ENCODE results near the gene NPB.

The NPB gene

GRCh38 chr17:81870131-81870980, 31.7 kb upstream of the NPB start:
- FAIRE-seq: no peak

GRCh38 chr17:81870981-81871386, 31.1 kb upstream of the NPB start, which contains the start of gene ARHGDIA:
Gene ARHGDIA, minus strand, starts transcription at chr17:81871337. Its CDS starts 1,407 bp downstream, at chr17:81869930.
- no peak for FAIRE-seq

DNA sequence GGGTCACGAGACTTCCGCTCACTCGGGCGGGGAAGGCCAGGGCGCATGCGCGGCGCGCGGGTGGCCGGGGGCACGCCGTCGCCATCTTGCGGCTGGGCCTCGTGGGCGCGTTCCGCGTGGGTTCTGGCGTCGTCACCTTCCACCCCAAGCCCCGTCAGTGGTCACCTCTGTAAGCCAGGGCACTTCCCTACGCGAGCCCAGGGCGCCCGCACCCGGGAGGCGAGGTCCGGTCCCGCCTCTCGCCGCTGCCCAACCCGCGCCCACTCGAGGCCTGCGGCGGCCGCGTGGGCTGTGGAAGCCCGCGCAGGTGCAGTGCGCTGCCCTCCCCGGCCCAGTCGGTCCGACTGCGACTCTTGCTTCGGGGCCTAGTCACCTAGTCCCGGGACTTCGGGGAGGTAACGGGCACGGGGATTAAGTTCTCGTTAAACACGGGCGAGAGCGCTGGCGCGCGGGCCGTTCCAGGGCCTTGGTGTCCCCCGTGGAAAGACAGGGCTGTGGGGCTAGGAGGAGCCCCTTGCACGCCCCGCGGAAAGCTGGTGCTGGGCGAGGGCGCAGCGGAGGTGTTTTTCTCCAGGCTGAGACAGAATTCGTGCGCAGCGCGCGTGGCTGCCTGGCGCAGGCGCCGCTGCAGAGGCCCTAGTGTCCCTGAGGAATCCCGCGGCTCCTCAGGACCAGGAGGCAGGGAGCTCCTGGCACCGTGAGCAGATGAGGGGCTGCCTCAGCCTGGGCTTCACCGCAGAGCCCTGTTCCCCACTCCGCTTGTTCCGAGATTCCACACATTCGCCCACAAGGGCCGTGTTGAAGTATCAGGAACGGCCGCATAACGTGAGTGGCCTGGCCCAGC, 30.4 kb upstream of the NPB start:
- FAIRE-seq: no peak

DNA sequence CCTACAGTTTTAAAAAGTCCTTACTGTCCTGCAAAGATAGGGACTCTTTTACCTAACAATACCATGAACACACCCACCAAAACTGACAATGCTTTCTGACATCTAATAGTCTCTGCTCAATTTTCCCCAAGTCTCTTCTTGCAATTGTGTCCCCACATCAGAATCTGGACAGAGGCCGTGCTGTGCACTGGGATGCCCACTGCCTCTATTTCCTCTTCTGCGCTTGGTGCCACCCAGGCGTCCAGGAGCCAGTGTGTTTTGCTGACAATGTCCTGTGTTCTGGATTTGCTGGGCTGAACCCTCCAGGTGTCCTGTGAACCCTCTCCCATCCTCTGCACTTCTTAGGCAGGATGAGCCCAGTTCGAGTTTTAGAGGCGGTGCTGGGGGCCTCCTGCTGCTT, 24.5 kb upstream of the NPB start:
- FAIRE-seq: no peak

GRCh38 chr17:81878294-81878693, 23.7 kb upstream of the NPB start:
- FAIRE-seq: no peak

DNA sequence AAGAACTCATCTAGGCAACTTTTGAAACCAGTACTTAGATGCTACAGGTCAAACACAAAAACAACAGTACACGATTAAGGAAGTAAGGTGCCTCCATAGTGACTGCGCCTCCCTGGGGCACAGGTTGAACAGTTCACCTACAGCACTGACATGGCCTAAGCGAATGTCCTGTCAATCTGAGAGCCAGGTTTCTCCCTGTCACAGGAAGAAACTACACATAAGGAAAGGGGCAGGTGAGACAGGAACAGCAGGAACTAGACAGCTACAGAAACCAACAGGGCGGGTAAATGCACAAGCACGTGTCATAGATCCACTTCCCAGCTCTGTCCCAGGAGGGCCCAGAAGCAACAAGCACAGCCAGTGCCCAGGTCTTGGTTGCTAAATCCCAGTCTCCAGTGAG, 22.9 kb upstream of the NPB start:
- FAIRE-seq: no peak

DNA sequence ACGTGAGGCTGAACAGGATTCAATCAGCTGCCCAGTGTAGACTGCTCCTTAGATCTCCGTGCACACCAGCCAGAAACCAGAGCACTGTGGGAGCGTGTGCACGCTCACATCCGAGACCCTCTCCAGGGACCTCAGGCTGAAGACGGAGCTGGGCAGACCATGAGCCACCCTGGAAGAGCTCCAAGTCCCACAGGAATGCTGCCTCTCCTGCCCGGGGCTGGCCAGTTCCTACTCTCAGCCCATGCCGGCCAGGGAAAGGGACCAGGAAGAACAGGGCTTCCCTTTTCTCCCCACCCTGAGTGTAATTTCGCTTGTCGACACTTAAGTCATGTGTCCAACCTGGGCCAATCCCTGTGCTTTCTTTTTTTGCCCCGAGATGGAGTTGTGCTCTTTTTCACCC, 17.5 kb upstream of the NPB start:
- FAIRE-seq: no peak

DNA sequence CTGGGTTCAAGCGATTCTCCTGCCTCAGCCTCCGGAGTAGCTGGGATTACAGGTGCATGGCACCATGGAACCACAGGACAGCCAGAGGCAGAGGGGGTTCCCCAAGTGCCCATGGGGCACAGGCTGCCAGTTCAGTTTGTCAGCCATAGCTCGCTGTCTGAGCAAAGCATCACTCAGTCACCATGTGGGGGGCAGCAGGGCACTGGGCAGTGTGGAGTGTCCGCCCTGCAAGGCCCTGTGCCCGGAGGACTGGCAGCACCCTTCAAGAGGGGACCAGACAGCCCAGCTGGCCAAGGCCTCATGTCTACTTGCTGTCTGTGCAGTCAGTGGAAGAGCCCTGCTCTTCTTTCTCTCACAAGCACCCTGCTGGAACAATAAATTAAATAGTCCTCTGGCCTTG, 17.1 kb upstream of the NPB start:
- no peak for FAIRE-seq

- no peak for FAIRE-seq
Observed at GRCh38 chr17:81885454-81885853, 16.6 kb upstream of the NPB start.

DNA sequence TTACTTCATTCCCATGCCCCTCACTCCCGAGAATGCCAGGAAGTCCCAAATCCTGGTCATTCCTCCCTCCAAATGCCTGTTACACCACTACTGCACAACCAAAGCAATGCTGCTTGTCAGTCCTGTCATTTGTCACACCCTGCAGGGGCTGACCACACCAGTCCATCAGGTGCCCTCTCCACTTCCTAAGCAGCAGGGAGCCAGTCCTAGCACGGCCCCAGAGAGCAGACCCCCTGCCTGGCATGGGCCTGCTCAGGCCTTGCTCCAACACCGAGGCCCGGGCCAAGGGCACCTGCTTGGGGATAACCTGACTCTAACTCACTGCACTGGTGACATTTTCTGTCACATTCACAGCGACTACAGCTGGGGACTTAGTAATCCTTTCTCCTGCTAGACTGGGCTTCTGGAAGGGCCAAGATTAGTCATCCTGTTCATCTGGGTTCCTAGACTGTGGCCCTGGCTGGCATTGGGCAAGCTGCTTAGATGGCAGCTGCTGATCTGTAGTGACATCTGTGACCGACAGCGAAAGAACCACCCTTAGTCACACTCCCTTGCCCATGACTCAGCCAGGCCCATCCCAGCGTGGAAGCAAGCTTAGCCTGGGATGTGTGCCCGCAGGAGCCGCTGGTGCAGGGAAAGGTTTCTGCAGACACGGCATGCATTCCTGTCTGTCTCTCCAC, 16.0 kb upstream of the NPB start:
- FAIRE-seq: no peak

GRCh38 chr17:81888105-81888987, 13.7 kb upstream of the NPB start:
- no peak for FAIRE-seq

- FAIRE-seq: no peak
Observed at GRCh38 chr17:81888988-81889595, 12.9 kb upstream of the NPB start.

GRCh38 chr17:81889602-81890001, 12.4 kb upstream of the NPB start:
- FAIRE-seq: no peak

GRCh38 chr17:81890447-81891302, 11.4 kb upstream of the NPB start:
- FAIRE-seq: no peak

DNA sequence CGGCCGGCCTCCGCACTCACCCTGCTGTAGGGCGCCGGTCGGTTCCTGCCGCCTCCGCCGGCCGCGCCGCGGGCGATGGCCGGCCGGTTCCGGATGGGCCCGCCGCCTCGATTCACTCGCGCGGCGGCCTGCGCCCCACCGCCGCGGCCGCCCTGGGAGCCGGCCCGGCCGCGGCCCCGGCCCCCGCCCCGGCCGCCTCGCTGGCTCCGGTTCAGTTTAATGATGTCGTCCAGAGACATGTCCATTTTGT, 10.8 kb upstream of the NPB start:
- FAIRE-seq: no peak

DNA sequence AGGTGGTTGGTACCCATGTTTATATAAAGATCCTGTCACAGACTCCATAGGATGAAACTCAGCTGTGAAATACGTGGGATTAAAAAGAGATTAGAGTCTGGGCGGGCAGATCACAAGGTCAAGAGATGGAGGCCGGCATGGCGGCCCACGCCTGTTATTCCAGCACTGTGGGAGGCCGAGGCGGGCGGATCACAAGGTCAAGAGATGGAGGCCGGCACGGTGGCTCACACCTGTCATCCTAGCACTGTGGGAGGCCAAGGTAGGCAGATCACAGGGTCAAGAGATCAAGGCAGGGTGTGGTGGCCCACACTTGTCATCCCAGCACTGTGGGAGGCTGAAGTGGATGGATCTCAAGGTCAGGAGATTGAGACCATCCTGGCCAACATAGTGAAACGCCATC, 6.6 kb upstream of the NPB start:
- FAIRE-seq: no peak

GRCh38 chr17:81898029-81898866, 3.8 kb upstream of the NPB start:
- FAIRE-seq: no peak

GRCh38 chr17:81898885-81899284, 3.2 kb upstream of the NPB start:
- FAIRE-seq: no peak

DNA sequence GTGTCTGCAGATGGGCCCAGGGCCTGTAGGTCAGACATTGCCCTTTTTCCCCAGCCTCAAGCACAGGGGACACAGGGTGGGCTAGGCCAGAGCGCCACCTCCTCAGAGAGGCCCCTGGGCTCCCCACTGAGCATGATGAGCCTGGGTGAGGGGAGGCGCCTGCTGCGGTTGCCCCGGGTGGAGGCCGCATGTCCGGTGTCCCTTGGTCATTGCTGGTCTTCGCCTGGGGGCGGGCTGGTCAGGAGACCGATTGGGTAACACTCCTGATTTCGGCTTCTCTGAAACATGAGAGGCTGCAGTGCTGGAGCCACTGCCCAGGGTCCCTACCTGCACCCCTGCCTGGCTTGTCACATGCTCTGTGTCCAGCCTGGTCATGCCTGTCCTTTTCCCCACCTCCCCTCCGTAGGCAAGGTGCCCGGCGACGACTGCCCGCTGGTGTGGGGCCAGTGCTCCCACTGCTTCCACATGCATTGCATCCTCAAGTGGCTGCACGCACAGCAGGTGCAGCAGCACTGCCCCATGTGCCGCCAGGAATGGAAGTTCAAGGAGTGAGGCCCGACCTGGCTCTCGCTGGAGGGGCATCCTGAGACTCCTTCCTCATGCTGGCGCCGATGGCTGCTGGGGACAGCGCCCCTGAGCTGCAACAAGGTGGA, 2.4 kb upstream of the NPB start:
- FAIRE-seq: no peak

Measured in islet of Langerhans (tissue), 1 donor.